Smooth muscle cell (in vitro differentiated cells): ENCODE results near the gene USP47. TPM values are rescaled to one million over a fixed set of nuclear protein-coding genes. Genes with fewer than 3 reads are reported as not detected.

Experiments used
- DNase-seq: peaks from one replicate; lab custom pipeline; 2025; ENCODE audit not compliant: unreplicated experiment; lab: John Stamatoyannopoulos, UW
- H2AFZ ChIP-seq: fragments of 200-600 bp; sonication (generic); 2 replicates; pipeline ENCODE4 v1.6.0; 2016; ENCODE audit warnings: antibody characterized with exemption, low read depth, mild to moderate bottlenecking
- H3F3A ChIP-seq: fragments of 200-600 bp; sonication (generic); 2 replicates; pipeline ENCODE4 v1.6.0; 2017; ENCODE audit warnings: antibody characterized with exemption, low read depth
- H3K27ac ChIP-seq: fragments of 200-600 bp; sonication (generic); 2 replicates; pipeline ENCODE4 v1.5.1; 2016; ENCODE audit warnings: low read depth, mild to moderate bottlenecking
- H3K27me3 ChIP-seq: fragments of 200-600 bp; sonication (generic); 2 replicates; pipeline ENCODE4 v1.6.1; 2016; ENCODE audit warnings: low read depth, mild to moderate bottlenecking
- H3K36me3 ChIP-seq: fragments of 200-600 bp; sonication (generic); 2 replicates; pipeline ENCODE4 v1.5.1; 2016; ENCODE audit warnings: low read depth
- H3K4me1 ChIP-seq: fragments of 200-600 bp; sonication (generic); 2 replicates; pipeline ENCODE4 v1.5.1; 2016; ENCODE audit warnings: low read depth
- H3K4me2 ChIP-seq: fragments of 200-600 bp; sonication (generic); 2 replicates; pipeline ENCODE4 v1.6.0; 2016; ENCODE audit warnings: mild to moderate bottlenecking
- H3K4me3 ChIP-seq: fragments of 200-600 bp; sonication (generic); 2 replicates; pipeline ENCODE4 v1.5.1; 2016; ENCODE audit warnings: mild to moderate bottlenecking
- H3K79me2 ChIP-seq: fragments of 200-600 bp; sonication (generic); 2 replicates; pipeline ENCODE4 v1.6.0; 2016; ENCODE audit warnings: low read depth, mild to moderate bottlenecking
- H3K9ac ChIP-seq: fragments of 200-600 bp; sonication (generic); 2 replicates; pipeline ENCODE4 v1.6.0; 2016; ENCODE audit warnings: low read depth
- H3K9me3 ChIP-seq: fragments of 200-600 bp; sonication (generic); replicated peaks from 2 replicates; pipeline ENCODE4 v1.5.1; 2016; ENCODE audit warnings: low read depth
- H4K20me1 ChIP-seq: fragments of 200-600 bp; sonication (generic); 2 replicates; pipeline ENCODE4 v1.6.0; 2016; ENCODE audit warnings: low read depth
- WGBS: methylation state at CpG from one replicate; pipeline ENCODE4 v1.1.7; 2016; ENCODE audit warnings: low lambda C conversion rate; 5-methylcytosine and 5-hydroxymethylcytosine counted together
- polyA plus RNA-seq: library from polyadenylated mRNA; unstranded; fragments of >200 nt; fragmentation: Nextera tagmentation; extraction: Ambion mirVana; gene quantifications from 2 replicates; pipeline ENCODE4 v1.2.1, GENCODE V29; 2016
- total RNA-seq: library from RNA; depleted of rRNA; stranded (reverse); fragments of >200 nt; gene quantifications from 2 replicates; pipeline ENCODE4 v1.2.3, GENCODE V29; 2014
- TF ChIP-seq, protein P1 (sequence below): fragments of 200-600 bp; sonication (generic); IDR thresholded peaks from 2 replicates; pipeline ENCODE4 v1.5.1; 2017; ENCODE audit warnings: borderline replicate concordance, mild to moderate bottlenecking, antibody characterized with exemption; ENCODE audit not compliant: insufficient read depth, poor library complexity, severe bottlenecking

USP47 gene
- total and polyA plus RNA-seq, 2 experiments from 2014 or later, result 38.0 to 75.3 TPM

DNA sequence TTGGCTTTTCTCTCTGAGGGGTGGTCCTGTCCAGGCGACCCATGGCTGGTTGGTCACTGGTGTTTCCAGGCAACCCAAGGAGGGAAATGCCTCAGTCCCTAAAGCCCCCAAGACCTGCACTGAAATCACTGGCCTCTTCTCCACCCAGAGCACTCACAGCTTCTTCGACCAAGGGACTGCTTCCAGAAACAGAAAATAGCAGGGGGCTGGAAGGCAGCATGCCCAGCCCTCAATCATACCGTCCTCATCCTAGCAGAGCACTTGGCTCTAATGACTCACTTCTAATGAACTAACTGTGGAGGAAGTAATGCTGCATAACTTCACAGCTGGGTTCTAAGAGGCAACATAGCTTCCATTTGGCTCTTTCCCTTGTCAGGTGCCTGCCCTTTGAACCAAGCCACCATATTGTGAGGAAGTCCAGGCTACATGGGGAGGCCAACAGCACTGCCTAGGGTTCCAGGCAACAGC, 139.1 kb downstream of the USP47 start:
- Histone ChIP-seq H2AFZ (no peak overlapping the region), H3K79me2 (no peaks in the 10 kb centered on the region), H3K9me3 (no peaks in the 10 kb centered on the region), H3F3A (peaks cover 2% of the 10 kb centered on the region), H3K4me3 (no peak overlapping the region), H3K36me3 (no peaks in the 10 kb centered on the region), H3K4me1 (peaks cover 21% of the 10 kb centered on the region), H3K9ac (no peak overlapping the region), H3K27ac (peak overlapping the region; percentile 61), H3K4me2 (no peak overlapping the region), H4K20me1 (no peaks in the 10 kb centered on the region), H3K27me3 (no peaks in the 10 kb centered on the region)
- DNase-seq, result no peak
- WGBS, result 70% methylated on average over 3 of the region's 3 CpGs
- TF ChIP-seq, protein P1, sequence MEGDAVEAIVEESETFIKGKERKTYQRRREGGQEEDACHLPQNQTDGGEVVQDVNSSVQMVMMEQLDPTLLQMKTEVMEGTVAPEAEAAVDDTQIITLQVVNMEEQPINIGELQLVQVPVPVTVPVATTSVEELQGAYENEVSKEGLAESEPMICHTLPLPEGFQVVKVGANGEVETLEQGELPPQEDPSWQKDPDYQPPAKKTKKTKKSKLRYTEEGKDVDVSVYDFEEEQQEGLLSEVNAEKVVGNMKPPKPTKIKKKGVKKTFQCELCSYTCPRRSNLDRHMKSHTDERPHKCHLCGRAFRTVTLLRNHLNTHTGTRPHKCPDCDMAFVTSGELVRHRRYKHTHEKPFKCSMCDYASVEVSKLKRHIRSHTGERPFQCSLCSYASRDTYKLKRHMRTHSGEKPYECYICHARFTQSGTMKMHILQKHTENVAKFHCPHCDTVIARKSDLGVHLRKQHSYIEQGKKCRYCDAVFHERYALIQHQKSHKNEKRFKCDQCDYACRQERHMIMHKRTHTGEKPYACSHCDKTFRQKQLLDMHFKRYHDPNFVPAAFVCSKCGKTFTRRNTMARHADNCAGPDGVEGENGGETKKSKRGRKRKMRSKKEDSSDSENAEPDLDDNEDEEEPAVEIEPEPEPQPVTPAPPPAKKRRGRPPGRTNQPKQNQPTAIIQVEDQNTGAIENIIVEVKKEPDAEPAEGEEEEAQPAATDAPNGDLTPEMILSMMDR, result no peak

DNA sequence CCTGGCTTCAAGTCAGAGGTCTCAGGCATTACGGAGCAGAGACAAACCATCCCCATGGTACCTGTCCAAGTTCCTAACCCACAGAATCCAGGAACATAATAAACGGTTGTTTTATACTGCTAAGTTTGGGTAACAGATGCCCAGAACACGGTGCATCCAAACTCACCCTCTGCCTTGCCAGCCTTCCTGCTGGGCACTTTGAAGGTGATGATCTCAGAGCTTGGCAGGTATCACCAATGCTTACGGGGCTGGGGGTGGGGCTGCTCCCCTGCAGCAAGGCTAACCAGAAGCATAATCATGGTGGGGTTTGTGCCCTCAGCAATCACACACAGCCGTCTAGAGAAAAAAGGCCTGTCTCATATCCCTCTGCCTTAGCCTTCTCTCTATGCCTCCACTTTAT, 139.6 kb downstream of the USP47 start:
- Histone ChIP-seq H3F3A (peaks cover 2% of the 10 kb centered on the region), H3K9me3 (no peaks in the 10 kb centered on the region), H3K79me2 (no peaks in the 10 kb centered on the region), H4K20me1 (no peaks in the 10 kb centered on the region), H3K4me2 (no peak overlapping the region), H3K4me3 (no peak overlapping the region), H3K27ac (no peak overlapping the region), H2AFZ (no peak overlapping the region), H3K36me3 (no peaks in the 10 kb centered on the region), H3K9ac (no peak overlapping the region), H3K4me1 (peaks cover 20% of the 10 kb centered on the region), H3K27me3 (no peaks in the 10 kb centered on the region)
- no peak for DNase-seq
- TF ChIP-seq, protein P1, result no peak
- 93% methylated on average over 5 of the region's 5 CpGs for WGBS

DNA sequence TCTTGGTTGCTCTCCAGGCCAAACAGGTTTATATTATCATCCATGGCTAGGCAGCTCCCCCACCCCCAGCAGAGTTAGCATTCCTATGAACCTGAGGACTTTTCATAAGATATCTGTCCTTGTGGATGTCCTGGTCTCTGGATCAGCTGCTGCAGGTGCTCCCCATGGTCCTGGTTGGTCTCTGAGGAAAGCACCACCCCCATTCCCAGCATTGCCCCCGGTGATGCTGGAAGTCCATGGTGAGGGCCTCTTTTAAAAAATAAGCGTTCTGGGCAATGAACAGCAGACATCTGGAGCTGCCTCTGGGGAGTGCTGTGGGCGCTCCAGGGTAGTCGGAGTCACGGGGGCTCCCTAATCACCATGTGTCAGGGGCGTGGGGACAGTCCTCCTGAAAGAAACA, 140.1 kb downstream of the USP47 start:
- no peaks in the 10 kb centered on the region for H3K79me2 ChIP-seq
- no peak overlapping the region for H2AFZ ChIP-seq
- H4K20me1 ChIP-seq, result no peaks in the 10 kb centered on the region
- H3K4me3 ChIP-seq, result no peak overlapping the region
- H3K4me2 ChIP-seq, result no peak overlapping the region
- H3K36me3 ChIP-seq, result no peaks in the 10 kb centered on the region
- TF ChIP-seq, protein P1, result no peak
- H3K27me3 ChIP-seq, result no peaks in the 10 kb centered on the region
- H3K4me1 ChIP-seq, result peaks cover 16% of the 10 kb centered on the region
- 99% methylated on average over 6 of the region's 6 CpGs for WGBS
- H3K9ac ChIP-seq, result no peak overlapping the region
- H3K27ac ChIP-seq, result no peak overlapping the region
- H3F3A ChIP-seq, result peaks cover 2% of the 10 kb centered on the region
- no peaks in the 10 kb centered on the region for H3K9me3 ChIP-seq
- DNase-seq, result no peak

DNA sequence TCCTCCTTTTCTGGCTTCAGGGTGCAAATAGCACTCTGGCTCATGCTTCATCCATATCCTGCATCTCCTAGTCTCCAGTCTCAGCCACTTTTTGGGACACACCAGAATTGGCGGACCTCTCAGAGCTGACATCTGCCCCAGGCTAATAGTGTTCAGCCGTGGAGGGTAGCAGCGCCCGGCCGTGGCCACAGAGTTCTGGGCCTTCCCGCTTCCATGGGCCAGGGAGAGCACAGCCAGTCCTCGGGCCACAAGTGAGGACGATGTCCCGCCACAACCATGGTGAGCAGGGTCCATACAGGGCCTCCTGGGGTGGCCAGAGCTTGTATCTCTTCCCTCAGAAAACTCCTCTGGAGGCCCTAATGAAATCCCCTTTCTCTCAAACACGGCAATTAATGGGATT, 140.7 kb downstream of the USP47 start:
- TF ChIP-seq, protein P1, result no peak
- H3K36me3 ChIP-seq, result no peaks in the 10 kb centered on the region
- no peak overlapping the region for H3K27ac ChIP-seq
- H3K4me1 ChIP-seq, result peaks cover 10% of the 10 kb centered on the region
- H2AFZ ChIP-seq, result no peak overlapping the region
- H3K79me2 ChIP-seq, result no peaks in the 10 kb centered on the region
- peaks cover 7% of the 10 kb centered on the region for H3F3A ChIP-seq
- 93% methylated on average over 10 of the region's 10 CpGs for WGBS
- H3K4me2 ChIP-seq, result no peak overlapping the region
- H3K4me3 ChIP-seq, result no peak overlapping the region
- H3K27me3 ChIP-seq, result no peaks in the 10 kb centered on the region
- DNase-seq, result no peak
- no peaks in the 10 kb centered on the region for H4K20me1 ChIP-seq
- no peaks in the 10 kb centered on the region for H3K9me3 ChIP-seq
- no peak overlapping the region for H3K9ac ChIP-seq
